Astrocyte (in vitro differentiated cells and primary cell): ENCODE data around the gene SRD5A1. TPM values are rescaled to one million over a fixed set of nuclear protein-coding genes. Genes with fewer than 3 reads are reported as not detected.

Experiments
- DNase-seq: peaks from one replicate; pipeline ENCODE4 v3.0.0-alpha.2; 2010; ENCODE audit warnings: low read depth
- FAIRE-seq: peaks from 2 replicates; lab custom pipeline; 2011; peaks lifted over from hg19 to GRCh38; lab: Jason Lieb, UNC
- H2AFZ ChIP-seq: 2 replicates; pipeline ENCODE4 v1.6.0; 2012; ENCODE audit warnings: low read depth, low read length, inconsistent platforms
- H3K27ac ChIP-seq: 2 replicates; pipeline ENCODE4 v1.5.1; 2011; ENCODE audit warnings: low read depth, low read length, inconsistent platforms
- H3K27me3 ChIP-seq: 2 replicates; pipeline ENCODE4 v1.6.0; 2011; ENCODE audit warnings: low read length, inconsistent platforms; ENCODE audit not compliant: insufficient read depth
- H3K36me3 ChIP-seq: 2 replicates; pipeline ENCODE4 v1.5.1; 2011; ENCODE audit warnings: low read length, inconsistent platforms; ENCODE audit not compliant: insufficient read depth
- H3K4me1 ChIP-seq: 2 replicates; pipeline ENCODE4 v1.5.1; 2011; ENCODE audit warnings: low read length, inconsistent platforms; ENCODE audit not compliant: insufficient read depth
- H3K4me2 ChIP-seq: 2 replicates; pipeline ENCODE4 v1.6.0; 2012; ENCODE audit warnings: low read length, inconsistent platforms
- H3K4me3 ChIP-seq: 2 replicates; pipeline ENCODE4 v1.5.1; 2011; ENCODE audit warnings: low read depth, mild to moderate bottlenecking, low read length, inconsistent platforms; ENCODE audit not compliant: insufficient read depth
- H3K79me2 ChIP-seq: 2 replicates; pipeline ENCODE4 v1.6.0; 2012; ENCODE audit warnings: mild to moderate bottlenecking, low read length, inconsistent platforms; ENCODE audit not compliant: insufficient read depth
- H3K9ac ChIP-seq: 2 replicates; pipeline ENCODE4 v1.6.0; 2012; ENCODE audit warnings: mild to moderate bottlenecking, low read length, inconsistent platforms
- H3K9me3 ChIP-seq: 2 replicates; pipeline ENCODE4 v1.5.1; 2012; ENCODE audit warnings: low read depth, mild to moderate bottlenecking, low read length, inconsistent platforms; ENCODE audit not compliant: insufficient read depth
- H4K20me1 ChIP-seq: 2 replicates; pipeline ENCODE4 v1.6.0; 2012; ENCODE audit warnings: low read length, inconsistent platforms; ENCODE audit not compliant: insufficient read depth
- H3K27ac Mint-ChIP-seq: one replicate; pipeline ENCODE4 v1.8.0; 2021; ENCODE audit warnings: mild to moderate bottlenecking, mixed read lengths; ENCODE audit not compliant: unreplicated experiment
- H3K27me3 Mint-ChIP-seq: one replicate; pipeline ENCODE4 v1.8.0; 2021; ENCODE audit warnings: low read depth, mixed read lengths; ENCODE audit not compliant: unreplicated experiment
- H3K36me3 Mint-ChIP-seq: one replicate; pipeline ENCODE4 v1.8.0; 2021; ENCODE audit warnings: low read depth, mixed read lengths; ENCODE audit not compliant: unreplicated experiment
- H3K4me1 Mint-ChIP-seq: one replicate; pipeline ENCODE4 v1.8.0; 2021; ENCODE audit warnings: low read depth, mixed read lengths; ENCODE audit not compliant: unreplicated experiment
- H3K4me3 Mint-ChIP-seq: one replicate; pipeline ENCODE4 v1.8.0; 2021; ENCODE audit warnings: mild to moderate bottlenecking, moderate library complexity, mixed read lengths; ENCODE audit not compliant: unreplicated experiment
- H3K9me3 Mint-ChIP-seq: one replicate; pipeline ENCODE4 v1.8.0; 2021; ENCODE audit warnings: mild to moderate bottlenecking, mixed read lengths; ENCODE audit not compliant: unreplicated experiment
- CTCF ChIP-seq: IDR thresholded peaks from 2 replicates; pipeline ENCODE4 v1.5.1; 2011; ENCODE audit warnings: low read depth, mild to moderate bottlenecking, inconsistent platforms, low read length, moderate library complexity; ENCODE audit not compliant: insufficient read depth
- EZH2 ChIP-seq: IDR thresholded peaks from 2 replicates; pipeline ENCODE4 v1.6.1; 2012; ENCODE audit warnings: mild to moderate bottlenecking, low read length, inconsistent platforms; ENCODE audit not compliant: insufficient read depth
- total RNA-seq: library from RNA; stranded (reverse); gene quantifications from 2 replicates; pipeline ENCODE4 v1.2.1, GENCODE V29; 2021

Gene SRD5A1
- total RNA-seq, 1 donor from 2014 or later: 27.6 TPM

GRCh38 chr5:6596388-6596787 is 36.9 kb upstream of the SRD5A1 start:
- Mint-ChIP-seq H3K4me3 (no peak overlapping the region), H3K4me1 (no peaks in the 10 kb centered on the region), H3K36me3 (peaks cover 34% of the 10 kb centered on the region), H3K27ac (no peak overlapping the region), H3K27me3 (no peaks in the 10 kb centered on the region), H3K9me3 (peaks cover 3% of the 10 kb centered on the region)
- Histone ChIP-seq H3K79me2 (no peaks in the 10 kb centered on the region), H3K36me3 (peaks cover 27% of the 10 kb centered on the region), H3K4me3 (no peak overlapping the region), H3K4me1 (no peaks in the 10 kb centered on the region), H3K4me2 (no peak overlapping the region), H3K9me3 (no peaks in the 10 kb centered on the region), H3K9ac (no peak overlapping the region), H3K27ac (no peak overlapping the region), H3K27me3 (no peaks in the 10 kb centered on the region), H4K20me1 (peaks cover 22% of the 10 kb centered on the region), H2AFZ (no peak overlapping the region)
- DNase-seq (no peak), FAIRE-seq (no peak)
- TF ChIP-seq EZH2 (no peak), CTCF (no peak)

DNA sequence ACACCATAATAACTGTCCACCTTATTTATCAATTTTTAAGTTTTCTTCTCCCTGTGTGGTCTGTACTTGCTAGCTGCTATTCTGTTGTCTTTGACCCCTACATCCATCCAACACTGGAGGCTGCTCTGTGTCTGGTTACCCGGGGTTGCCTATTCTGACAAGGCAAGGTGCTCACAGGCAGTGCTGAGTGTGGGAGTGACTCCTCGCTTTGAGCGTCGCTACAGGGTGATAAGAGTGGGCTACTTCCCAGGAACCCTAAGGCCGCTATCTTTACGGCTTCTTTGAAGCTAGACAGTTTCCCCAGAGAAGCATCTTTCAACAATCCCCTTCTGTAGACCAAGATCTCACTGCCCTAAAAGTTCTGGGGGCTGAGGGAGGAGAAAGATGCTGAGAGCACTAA is 35.7 kb upstream of the SRD5A1 start:
- H3K79me2 ChIP-seq: no peaks in the 10 kb centered on the region
- no peaks in the 10 kb centered on the region for H3K27me3 ChIP-seq
- H3K27me3 Mint-ChIP-seq: no peaks in the 10 kb centered on the region
- H3K36me3 Mint-ChIP-seq: peaks cover 34% of the 10 kb centered on the region
- no peaks in the 10 kb centered on the region for H3K4me1 Mint-ChIP-seq
- no peak overlapping the region for H3K9ac ChIP-seq
- no peak overlapping the region for H3K4me2 ChIP-seq
- H4K20me1 ChIP-seq: peaks cover 25% of the 10 kb centered on the region
- DNase-seq (no peak), FAIRE-seq (no peak)
- no peak overlapping the region for H3K4me3 ChIP-seq
- no peak overlapping the region for H2AFZ ChIP-seq
- H3K27ac Mint-ChIP-seq: no peak overlapping the region
- H3K4me1 ChIP-seq: no peaks in the 10 kb centered on the region
- no peak for TF ChIP-seq EZH2
- no peak for TF ChIP-seq CTCF
- peaks cover 3% of the 10 kb centered on the region for H3K9me3 Mint-ChIP-seq
- no peaks in the 10 kb centered on the region for H3K9me3 ChIP-seq
- H3K27ac ChIP-seq: no peak overlapping the region
- H3K4me3 Mint-ChIP-seq: no peak overlapping the region
- peaks cover 37% of the 10 kb centered on the region for H3K36me3 ChIP-seq

DNA sequence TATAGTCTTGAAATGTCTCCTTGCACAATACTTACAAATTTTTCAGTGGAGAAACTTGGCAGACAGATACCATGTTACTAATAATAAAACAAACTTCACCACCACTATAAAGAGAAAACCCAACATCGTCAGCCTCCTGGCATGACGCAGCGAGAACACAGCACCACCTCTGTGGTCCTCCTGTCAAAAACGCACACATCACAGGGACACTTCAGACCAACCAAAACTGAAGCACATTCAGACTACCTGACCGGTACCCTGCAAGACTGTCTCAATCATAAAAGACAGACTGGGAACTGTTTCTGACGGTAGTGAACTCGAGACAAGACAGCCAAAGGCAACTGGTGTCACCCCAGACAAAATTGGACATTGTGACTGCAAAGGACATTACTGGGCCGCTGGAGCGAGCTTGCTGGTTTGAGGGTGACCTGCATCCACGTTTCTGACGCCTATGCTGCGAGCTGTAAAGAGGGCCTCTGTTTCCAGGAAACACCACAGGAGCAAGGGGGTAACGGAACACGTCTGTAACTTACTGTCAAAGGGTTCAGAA is 34.8 kb upstream of the SRD5A1 start:
- Histone ChIP-seq H3K27ac (no peak overlapping the region), H3K79me2 (no peaks in the 10 kb centered on the region), H3K4me1 (no peaks in the 10 kb centered on the region), H4K20me1 (peaks cover 25% of the 10 kb centered on the region), H3K36me3 (peaks cover 43% of the 10 kb centered on the region), H3K9me3 (no peaks in the 10 kb centered on the region), H3K4me2 (no peak overlapping the region), H3K9ac (no peak overlapping the region), H3K27me3 (no peaks in the 10 kb centered on the region), H3K4me3 (no peak overlapping the region), H2AFZ (no peak overlapping the region)
- no peaks in the 10 kb centered on the region for H3K4me1 Mint-ChIP-seq
- no peaks in the 10 kb centered on the region for H3K27me3 Mint-ChIP-seq
- DNase-seq (peak; percentile 9), FAIRE-seq (no peak)
- TF ChIP-seq CTCF (no peak), EZH2 (no peak)
- no peak overlapping the region for H3K4me3 Mint-ChIP-seq
- no peak overlapping the region for H3K27ac Mint-ChIP-seq
- H3K36me3 Mint-ChIP-seq: peaks cover 36% of the 10 kb centered on the region
- H3K9me3 Mint-ChIP-seq: peaks cover 3% of the 10 kb centered on the region
